Subcutaneous adipose tissue (tissue), 4 donors: ENCODE measurements around the gene GDF3. TPM values are rescaled to one million over a fixed set of nuclear protein-coding genes. Genes with fewer than 3 reads are reported as not detected.

Experiments used
- total RNA-seq, 4 donors: library from RNA; depleted of rRNA; stranded (reverse); fragments of >200 nt; gene quantifications; one replicate each; pipeline ENCODE4 v1.1.0, GENCODE V29; 2016
- TF ChIP-seq, protein P1 (sequence below): fragments of 450-650 bp; IDR thresholded peaks from one replicate; pipeline ENCODE4 v1.5.1; 2016; ENCODE audit warnings: low read depth, mild to moderate bottlenecking, control low read depth, antibody characterized with exemption, moderate library complexity

The GDF3 gene
- total RNA-seq, 4 donors from 2014 or later: not detected

GRCh38 chr12:7712841-7713442, 17.4 kb upstream of the GDF3 start:
- TF ChIP-seq, protein P1, sequence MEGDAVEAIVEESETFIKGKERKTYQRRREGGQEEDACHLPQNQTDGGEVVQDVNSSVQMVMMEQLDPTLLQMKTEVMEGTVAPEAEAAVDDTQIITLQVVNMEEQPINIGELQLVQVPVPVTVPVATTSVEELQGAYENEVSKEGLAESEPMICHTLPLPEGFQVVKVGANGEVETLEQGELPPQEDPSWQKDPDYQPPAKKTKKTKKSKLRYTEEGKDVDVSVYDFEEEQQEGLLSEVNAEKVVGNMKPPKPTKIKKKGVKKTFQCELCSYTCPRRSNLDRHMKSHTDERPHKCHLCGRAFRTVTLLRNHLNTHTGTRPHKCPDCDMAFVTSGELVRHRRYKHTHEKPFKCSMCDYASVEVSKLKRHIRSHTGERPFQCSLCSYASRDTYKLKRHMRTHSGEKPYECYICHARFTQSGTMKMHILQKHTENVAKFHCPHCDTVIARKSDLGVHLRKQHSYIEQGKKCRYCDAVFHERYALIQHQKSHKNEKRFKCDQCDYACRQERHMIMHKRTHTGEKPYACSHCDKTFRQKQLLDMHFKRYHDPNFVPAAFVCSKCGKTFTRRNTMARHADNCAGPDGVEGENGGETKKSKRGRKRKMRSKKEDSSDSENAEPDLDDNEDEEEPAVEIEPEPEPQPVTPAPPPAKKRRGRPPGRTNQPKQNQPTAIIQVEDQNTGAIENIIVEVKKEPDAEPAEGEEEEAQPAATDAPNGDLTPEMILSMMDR: no peak

GRCh38 chr12:7711133-7711532, 15.6 kb upstream of the GDF3 start, which contains the start of gene DPPA3:
DPPA3 (plus strand) TSS chr12:7711433; CDS start chr12:7711571, 138 bp downstream.
- TF ChIP-seq, protein P1: no peak

GRCh38 chr12:7709969-7710675, 14.5 kb upstream of the GDF3 start:
- TF ChIP-seq, protein P1: no peak

GRCh38 chr12:7705846-7706245, 10.3 kb upstream of the GDF3 start:
- TF ChIP-seq, protein P1: no peak

GRCh38 chr12:7695237-7695560, 376 bp downstream of the GDF3 start:
- TF ChIP-seq, protein P1: no peak

DNA sequence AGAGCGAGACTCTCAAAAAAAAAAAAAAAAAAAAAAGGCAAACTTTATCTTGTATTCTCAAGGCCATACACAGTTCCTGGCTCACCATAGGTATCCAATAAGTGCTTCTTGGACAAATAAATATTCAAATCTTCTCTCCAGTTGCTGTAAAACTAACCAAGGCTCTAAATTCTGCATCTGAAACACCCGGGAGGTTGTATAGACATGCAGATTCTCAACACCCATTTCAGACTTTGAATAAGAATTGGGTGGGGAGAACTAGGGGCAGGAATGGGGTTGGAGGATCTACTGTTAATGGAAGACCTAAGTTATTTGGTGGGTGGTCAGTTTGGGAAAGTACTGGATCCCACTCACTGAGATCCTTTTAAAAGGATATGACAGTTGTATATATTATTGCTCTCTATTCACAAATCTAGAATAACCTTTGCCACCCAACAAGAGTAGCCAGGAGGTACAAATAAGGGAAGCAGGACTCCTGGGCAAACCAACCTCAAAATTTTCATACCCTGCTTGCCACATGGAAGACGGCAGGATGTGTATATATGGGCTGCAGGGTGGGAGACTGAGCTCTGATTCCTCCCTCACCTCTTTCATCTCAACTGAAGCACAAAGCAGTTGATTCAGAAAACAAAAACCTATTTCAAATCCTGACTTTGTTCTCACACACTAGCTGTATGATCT, 879 bp downstream of the GDF3 start:
- TF ChIP-seq, protein P1: no peak

DNA sequence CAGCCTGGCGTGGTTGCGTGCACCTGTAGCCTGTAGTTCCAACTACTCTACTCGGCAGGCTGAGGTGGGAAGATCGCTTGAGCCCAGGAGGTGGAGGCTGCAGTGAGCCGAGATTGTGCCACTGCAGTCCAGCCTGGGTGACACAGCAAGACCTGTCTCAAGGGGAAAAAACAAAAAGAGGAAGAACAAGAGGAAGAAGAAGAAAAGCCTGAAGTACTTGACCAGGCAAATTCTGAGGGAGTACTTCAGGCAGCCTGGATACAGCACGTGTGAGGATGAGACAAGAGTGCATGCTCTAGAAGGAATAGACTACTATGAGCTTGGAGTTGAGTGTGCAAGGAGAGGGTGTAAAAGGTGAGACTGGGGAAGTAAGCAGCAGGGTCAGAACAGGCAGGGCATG, 1.8 kb downstream of the GDF3 start:
- TF ChIP-seq, protein P1: no peak
